Ecto neural progenitor cell (in vitro differentiated cells): ENCODE data around the gene ACOXL.

Source experiments
- DNase-seq: peaks from one replicate; pipeline ENCODE4 v3.0.0-alpha.2; 2018; ENCODE audit warnings: low spot score

The ACOXL gene

DNA sequence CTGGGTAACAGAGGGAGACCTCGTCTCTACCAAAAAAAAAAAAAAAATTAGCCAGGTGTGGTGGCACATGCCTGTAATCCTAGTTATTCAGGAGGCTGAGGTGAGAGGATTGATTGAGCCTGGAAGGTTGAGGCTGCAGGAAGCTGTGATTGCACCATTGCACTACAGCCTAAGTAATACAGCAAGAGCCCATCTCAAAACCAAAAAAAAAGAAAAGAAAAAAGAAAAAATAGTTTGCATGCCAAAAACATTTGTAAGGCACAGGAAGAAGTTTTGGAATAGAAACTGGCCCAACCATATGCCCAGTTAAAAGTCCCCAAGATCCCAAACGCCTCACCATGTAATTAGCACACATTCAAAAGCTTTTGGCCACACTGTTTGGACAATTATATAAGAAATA is 13.4 kb upstream of the ACOXL start:
- DNase-seq: no peak

DNA sequence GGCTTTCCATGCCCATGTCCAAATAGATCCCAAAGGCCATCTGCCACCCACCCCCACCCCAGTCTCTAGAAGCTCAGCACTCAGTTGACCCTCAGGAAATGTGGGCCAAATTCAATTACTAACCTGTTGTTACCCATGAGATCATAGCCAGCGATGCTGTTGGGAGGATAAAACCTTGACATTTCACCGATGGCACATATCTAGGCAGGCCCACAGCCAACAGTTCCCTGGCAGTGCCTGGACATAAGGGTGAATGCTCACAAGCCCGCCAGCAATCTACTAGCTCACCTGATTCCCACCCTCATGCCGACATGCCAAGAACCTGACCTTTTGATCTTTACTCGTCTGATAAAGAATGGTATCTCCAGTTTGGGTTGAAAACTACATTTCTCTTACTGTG is 11.8 kb upstream of the ACOXL start:
- no peak for DNase-seq

DNA sequence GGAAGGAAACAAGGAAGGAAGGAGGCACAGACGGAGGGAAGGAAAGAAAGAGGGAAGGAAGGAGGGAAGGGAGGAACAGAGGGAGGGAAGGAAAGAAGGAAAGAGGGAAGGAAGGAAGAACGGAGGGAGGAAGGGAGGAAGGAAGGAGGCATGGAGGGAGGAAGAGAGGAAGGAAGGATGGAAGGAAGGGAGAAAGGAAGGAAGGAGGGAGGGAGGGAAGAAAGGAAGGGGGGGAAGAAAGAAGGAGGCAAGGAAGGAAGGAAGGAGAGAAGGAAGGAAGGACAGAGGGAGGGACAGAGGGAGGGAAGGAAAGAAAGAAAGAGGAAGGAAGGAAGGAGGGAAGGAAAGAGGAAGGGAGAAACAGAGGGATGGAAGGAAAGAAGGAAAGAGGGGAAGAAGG is 7.6 kb upstream of the ACOXL start:
- no peak for DNase-seq

DNA sequence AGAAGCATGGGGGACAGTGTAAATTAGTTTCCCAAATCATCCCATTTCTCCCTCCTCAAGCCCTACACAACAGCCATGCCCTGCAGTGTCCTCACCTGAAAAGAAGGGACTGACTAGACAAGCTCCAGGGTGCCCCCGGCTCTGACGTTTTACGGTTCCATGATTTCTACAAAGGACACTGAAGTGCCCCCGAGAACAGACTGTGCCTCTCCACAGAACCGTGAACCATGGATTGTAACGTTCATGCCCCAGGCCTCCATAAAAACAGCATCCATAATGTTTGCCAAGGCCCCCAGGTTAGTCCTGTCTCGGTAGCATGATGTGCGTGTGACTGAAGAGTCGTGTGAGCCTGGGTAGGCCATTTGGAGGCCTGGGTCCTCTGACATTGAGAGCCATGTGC is 7.0 kb upstream of the ACOXL start:
- no peak for DNase-seq

DNA sequence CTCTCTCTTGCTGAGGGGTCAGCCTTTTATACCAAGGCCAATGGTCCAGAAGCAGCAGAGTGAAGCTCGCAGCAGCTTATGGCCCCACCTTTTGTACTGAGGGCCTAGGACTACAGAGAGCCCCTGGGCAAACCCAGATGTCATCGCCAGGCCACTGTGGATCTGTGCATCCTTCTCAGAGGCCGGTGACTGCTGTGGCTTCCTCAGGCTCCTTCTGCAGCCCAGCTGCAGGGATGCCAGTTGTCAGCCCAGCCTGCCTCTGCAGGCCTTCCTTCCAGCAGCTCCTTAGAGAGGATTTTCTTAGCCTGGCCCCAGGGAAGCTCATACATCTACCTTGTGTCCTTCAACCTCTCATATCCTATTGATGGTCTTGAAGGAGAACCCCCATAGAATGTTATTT is 6.5 kb upstream of the ACOXL start:
- no peak for DNase-seq

DNA sequence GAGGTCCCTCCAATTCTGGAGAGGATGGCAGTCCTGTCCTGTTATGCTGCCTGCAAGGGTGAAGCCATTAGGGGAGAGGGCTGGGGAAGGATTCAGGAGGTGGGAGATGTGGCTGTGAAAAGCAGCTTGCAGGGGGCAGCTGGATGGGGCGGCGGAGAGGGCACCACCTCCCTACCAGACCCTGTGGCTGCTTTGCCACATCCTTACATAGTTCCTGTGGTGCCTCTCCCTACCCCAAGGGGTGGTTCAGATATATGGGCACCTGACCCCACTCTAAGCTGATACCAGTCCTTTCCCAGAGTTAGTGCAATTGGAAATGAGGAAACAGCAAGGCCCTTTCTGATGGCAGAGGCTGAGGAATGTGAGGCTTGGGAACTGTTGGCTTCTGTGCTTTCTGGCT is 6.1 kb upstream of the ACOXL start:
- DNase-seq: no peak

DNA sequence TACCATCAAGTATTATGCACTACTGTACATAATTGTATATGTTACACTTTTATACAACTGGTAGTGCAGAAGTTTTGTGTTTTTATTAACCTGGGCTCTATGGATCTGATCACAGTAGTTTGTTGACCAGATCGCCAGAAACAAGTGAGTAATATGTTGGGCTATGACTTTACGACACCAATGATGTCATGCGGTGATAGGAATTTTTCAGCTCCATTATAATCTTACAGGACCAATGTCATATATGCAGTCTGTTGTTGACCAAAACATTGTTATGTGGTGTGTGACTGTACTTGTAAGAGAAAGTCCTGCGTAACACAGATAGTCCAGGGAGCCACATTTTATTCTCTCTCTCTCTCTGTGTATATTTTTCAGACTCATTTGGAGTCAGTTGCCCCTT is 4.5 kb upstream of the ACOXL start:
- DNase-seq: no peak

DNA sequence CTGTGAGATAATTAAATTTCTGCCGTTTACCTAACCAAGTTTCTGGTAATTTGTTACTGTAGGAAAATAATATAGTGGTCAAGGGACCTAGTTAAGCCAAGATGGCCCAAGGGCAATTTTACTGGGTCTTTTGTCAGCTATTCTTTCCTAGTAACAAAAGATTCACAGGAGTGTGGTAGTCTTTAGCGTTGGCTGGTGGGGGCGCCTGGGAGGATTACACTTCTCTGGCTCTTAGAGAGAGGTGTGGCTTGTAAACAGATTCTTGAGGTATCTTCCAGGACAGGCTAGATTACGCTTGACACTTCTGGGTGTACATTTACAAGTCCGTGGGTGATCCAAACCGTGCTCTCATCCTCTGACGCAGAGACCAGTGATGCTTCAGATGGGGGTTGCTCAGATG is 3.3 kb upstream of the ACOXL start:
- no peak for DNase-seq

DNA sequence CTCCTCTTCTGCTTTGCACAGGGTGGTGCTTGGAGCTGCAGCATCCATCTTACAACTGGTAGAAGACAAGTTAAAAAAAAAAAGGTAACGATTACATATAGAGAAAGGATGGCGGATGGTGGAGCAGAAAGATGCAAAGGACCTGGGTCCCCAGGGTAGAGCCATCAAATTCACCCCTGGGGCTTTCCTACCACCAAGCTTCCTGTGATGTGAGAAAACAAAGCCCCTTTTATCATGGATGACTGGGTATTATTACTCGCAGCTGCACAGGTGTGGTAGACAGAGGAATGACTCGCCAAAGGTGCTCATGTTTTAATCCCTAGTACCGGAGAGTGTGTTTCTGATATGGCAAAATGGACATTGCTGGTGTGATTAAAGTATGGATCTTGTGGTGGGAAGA is 1.3 kb upstream of the ACOXL start:
- DNase-seq: no peak

DNA sequence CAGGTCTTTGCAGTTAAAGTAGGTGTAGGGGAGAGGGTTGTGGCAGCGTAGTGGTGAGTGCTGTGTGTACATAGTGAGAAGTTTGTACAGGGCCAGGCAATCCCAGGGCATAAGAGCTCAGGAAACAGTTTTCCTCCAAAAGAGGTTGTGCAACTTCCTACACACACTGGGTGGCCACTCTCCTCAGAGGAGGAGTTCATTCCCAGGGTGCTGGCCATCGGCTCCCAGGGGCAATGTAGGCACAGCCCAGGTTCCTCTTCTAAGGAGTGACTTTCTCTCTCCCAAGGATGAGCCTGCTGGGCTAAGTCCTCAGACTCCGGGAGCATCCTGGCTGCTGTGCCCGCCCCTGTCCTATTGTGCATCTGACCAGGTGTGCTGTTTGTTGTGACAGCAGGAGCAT is 3.0 kb downstream of the ACOXL start:
- DNase-seq: no peak

DNA sequence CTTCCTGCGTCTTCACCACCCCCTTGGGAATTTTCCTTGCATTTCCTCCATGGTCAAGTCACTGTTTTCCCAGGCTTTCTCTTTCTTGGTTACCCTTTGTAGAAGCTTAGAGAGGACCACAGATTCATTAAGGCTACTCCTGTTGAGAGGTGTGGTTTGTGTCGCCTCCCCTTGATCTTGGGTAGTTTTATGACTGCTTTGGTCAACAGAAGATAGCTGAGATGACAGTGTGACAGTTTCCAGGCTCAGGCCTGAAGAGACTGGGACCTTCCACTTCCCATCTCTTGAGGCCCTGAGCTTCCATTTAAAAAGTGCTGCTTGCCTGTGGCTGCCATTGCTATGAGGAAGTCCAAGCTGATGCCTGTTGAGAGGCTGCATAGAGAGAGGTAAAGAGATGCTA is 5.4 kb downstream of the ACOXL start:
- no peak for DNase-seq

DNA sequence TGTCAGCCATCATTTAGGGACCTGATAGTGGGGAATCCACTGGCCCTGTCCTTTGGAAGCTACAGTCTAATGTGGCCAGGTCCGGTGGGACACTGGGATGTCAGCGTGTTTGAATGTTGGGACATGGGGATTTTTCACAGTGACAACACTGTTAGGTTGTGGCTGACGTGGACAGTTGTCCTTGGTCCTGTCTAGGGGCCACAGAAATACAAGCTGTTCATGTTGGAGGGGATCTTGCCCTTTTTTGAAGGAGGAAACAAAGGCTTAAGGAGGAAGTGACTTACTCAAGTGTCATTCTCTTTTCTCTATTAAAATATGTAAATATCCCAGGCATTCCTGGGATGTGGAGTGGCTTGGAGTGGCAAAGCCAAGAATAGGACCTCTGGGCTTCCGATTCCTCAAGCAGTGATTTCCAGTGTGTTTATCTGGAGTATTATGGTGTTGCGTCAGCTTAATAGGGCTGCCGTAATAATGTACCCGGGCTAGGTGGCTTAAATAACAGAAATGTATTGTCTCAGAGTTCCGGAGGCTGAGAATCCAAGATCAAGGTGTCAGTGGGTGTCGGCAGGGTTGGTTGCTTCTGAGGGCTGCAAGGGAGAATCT is 8.5 kb downstream of the ACOXL start:
- no peak for DNase-seq

DNA sequence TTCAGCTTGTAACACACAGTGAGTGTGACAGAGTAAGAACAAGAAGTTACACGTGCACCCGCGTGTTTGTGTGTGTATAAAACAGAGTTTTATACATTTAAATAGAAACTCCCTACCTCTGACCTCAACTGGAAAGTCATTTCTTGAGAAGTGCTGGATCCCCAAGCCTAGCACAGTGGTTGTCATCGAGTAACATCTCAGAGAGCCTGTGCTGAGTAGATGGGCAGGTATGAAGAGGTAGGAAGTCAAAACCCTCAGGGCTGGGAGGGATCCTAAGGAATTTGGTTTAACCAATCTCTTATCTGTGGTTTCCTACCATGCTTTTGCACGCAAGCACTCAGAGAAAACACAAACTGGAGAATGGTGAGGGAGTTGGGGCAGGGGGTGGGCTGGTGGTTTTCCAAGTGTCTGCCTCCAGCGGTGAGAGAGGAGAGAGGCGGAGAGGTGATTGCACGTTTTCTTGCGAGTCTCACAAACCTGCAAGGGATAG is 9.2 kb downstream of the ACOXL start:
- DNase-seq: no peak

DNA sequence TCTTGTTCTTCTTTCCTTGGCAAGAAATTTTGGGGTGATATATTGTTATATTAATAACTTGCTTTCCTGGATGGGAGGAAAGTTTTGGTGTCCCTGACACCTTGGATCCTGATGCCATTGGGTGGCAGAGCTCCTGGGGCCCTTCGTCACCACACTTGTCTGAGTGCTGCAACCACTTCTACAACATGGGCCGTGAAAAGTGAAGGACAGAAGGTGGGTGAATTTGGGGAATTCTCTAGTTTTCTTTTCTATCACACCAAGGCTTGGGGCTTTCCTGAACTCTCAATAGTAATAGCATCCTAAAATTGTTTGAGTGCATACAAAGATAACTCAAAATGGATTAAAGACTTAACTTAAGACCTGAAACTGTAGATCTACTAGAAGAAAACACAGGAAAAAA is 10.0 kb downstream of the ACOXL start:
- DNase-seq: no peak

DNA sequence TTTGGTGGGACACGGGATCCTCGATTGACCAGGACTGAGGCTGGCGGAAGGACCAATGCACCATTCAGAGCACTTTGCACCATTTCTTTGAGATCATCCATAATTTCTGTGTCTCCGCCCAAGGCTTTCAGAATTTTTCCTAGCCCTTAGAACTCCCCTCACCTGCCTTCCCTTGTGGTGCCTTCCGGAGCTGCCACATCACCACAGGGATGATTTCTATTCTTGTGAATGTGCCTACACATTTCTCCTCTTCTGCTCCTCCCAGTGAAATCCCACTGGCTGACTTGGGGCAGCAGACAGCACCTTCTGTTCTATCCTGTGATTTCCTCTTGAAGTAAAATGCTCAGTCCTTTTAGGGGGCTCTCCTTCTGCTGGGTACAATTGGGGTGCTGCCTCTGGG is 11.2 kb downstream of the ACOXL start:
- no peak for DNase-seq

DNA sequence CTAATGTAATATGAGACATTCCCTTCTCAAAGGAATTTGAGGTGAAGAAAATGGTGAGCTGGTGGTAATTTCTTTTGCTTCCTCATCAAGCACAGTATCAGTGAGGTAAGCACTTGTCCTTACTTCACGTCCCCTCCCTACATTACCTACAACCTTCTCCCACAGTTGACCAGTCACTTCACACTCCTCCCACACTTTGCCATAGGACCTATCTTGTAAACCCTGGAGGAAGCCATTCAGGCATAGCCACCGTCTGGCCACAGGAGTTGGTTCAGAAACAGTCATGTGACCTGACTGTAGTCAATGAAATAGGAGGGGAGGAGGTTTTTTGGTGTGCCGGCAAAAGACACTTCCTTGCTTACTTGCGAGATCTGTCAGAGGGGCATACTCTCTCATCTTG is 12.1 kb downstream of the ACOXL start:
- DNase-seq: no peak

DNA sequence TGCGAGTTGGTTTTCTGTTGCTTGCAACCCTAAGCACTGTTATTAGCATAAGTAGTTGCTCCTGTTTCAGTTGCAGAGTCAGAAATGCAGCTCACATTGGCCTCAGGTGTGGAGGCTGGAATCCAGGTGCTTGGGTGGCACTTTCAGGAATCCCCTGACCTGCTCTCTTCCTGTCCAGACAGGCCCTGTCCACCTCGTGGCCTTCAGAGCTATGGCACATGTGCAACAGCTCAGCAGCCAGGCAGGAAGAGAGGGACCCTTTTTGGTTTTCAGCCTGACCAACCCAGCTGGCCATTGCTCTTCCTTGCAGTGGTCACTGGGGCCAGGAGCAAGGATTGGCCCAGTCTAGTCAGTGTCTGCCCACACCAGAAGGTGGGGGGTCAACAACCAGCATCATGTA is 12.7 kb downstream of the ACOXL start:
- DNase-seq: no peak

DNA sequence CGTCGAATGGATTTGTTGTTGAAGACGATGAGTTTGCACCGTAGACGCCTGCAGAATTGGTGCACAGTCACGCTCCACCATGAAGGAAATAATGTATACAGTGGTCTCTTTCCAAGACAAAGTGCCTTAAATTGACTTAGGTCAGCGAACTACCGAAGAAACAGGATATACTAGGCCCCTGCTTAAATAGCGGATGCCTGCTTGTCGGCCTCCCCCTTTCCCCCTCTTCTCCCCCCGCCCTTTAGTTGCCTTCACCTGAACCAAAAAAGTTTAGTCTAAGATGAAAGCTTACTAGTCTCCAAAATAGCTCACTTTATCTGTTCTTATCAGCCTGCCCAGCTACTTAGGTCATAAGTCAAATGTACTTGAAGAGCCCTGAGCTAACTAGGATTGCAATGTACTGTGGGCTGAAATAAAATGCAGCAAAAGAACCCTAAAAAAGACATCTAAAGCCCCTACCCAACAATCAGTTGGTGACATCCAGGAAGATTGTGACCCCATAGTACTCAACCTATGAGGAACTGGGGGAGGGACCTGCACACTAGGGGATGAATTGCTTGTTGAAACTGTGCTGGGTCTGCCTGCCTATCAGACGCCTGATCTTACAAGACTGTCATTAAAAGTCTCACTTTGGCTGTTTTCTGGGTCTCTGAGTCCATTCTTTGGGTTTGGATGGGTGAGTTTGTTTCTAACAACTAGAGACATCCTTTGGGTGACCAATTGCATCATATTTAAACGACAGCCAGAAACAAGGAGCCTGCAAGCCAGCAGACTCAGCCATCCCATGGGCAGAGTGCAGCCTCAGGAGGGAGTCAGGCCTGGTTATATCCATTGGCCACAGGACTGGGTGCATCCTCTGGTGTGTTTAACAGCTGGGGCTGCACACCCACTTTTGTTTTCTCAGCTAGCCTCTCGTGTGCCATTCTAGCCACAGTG is 14.5 kb downstream of the ACOXL start:
- no peak for DNase-seq

DNA sequence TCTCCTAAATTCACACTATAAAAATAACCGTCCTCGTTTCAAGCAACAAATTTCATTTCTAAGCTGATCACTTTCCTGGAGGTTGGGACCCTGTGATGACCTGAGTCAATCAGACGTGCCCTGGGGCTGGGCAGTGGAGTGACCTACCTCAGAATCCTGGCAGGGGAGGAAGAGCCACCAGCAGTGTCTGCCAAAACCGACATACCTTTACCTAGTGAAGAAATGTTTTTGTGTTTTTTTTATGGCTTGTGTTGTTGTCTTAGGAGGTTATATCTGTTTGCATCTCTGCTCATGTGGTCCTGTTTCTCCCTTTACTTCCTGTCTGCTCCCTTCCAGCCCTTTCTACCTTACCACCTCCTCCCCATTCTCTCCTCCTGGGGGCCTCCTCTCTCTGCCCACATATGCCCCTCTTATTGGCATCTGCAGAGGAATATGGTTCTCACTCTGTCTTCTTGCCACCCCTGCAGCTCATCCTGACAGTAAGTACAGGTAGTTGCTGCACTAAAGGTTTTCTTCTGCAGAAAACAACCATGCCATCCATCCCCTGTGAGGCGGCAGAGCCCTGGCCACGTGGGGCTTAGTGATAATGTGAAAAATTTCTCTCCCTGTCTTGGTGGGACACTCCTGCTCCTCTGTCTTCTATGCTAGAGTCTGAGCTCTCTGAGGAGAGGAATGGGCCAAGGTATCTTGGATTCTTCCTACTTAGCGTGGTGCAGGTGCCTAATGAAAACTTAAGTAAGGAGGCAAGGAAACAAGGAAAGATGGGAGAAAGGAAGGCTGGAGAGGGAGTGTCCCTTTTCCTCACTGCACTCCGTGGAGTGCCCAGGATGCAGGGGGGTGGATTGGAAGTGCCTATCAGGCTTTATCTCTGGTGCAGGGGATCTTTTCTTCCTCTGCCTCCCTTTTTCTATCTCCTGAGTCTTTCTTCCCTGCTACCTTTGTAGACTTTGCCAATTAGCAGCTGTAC is 15.4 kb downstream of the ACOXL start:
- no peak for DNase-seq

DNA sequence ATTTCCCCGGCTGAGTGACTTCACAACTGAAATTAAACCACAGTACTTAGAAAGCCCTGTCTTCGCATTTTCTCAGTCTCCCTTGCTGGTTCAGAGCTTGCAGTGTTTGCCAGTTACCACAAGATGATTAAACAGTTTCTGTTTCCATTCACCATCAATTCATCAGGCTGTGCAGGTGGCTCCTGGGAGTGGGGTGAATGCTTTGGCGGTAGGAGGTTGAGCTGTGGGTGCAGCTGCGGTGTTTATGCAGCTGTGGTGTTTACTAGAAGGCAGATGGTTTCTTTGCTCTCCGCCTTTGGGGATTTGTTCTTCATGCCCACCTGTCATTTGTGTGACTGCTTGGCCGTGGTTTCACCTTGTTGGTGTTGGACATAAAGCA is 16.1 kb downstream of the ACOXL start:
- DNase-seq: no peak

DNA sequence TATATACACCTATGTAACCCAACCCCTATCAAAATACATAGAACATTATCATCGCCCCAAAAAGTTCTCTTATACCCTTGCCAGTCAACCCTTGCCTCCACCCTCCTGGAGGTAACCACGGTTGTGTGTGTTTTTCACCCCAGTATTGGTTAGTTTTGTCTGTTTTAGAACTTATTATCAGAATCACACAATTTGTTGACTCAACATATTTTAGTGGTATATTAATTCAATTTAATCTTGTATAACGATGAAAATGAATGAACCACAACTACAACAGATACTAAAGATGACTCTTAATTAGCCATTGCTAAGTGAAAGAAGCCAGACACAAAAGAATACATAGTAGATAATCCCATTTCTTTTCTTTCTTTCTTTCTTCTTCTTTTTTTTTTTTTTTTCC is 19.3 kb downstream of the ACOXL start:
- no peak for DNase-seq

DNA sequence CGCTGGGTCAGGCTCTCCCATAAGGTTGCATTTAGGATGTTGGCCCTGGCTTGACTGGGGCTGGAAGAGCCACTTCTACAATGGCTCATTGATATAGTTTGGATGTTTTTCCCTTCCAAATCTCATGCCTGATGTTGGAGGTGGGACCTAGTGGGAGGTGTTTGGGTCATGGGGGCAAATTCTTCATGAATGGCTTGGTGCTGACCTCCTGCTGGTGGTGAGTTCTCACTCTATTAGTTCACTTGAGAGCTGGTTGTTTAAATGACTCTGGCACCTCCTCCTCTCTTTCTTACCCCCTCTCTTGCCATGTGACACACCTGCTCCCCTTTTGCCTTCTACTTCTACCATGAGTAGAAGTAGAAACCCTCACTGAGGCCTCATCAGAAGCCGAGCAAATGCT is 20.5 kb downstream of the ACOXL start:
- DNase-seq: no peak
